ENCODE results near the gene IL27RA.

The IL27RA gene

GRCh38 chr19:13985771-13986347 is 45.7 kb upstream of the IL27RA start:
- DNase-seq (ENCODE audit: low spot score), result no peak
- TF ChIP-seq CTCF (IDR thresholded peaks at IDR 0.05; ENCODE audit: borderline replicate concordance, control extremely low read depth, extremely low read depth, insufficient read depth, missing control alignments), result no peak
- in situ Hi-C loops (cut with MboI; ENCODE audit: low sequenced_read_pairs, unreplicated experiment), result no loop called here

GRCh38 chr19:13986348-13986904 is 45.1 kb upstream of the IL27RA start:
- peak; percentile 100 for DNase-seq (ENCODE audit: low spot score)
- no peak for TF ChIP-seq CTCF (IDR thresholded peaks at IDR 0.05; ENCODE audit: borderline replicate concordance, control extremely low read depth, extremely low read depth, insufficient read depth, missing control alignments)
- in situ Hi-C loops (cut with MboI; ENCODE audit: low sequenced_read_pairs, unreplicated experiment), result no loop called here

- in situ Hi-C loops (cut with MboI; ENCODE audit: low sequenced_read_pairs, unreplicated experiment), result no loop called here
- DNase-seq (ENCODE audit: low spot score), result no peak
- no peak for TF ChIP-seq CTCF (IDR thresholded peaks at IDR 0.05; ENCODE audit: borderline replicate concordance, control extremely low read depth, extremely low read depth, insufficient read depth, missing control alignments)
Observed at GRCh38 chr19:13987101-13987890, 44.3 kb upstream of the IL27RA start.

GRCh38 chr19:13989487-13989886 is 42.1 kb upstream of the IL27RA start:
- in situ Hi-C loops (cut with MboI; ENCODE audit: low sequenced_read_pairs, unreplicated experiment), result no loop called here
- no peak for DNase-seq (ENCODE audit: low spot score)
- no peak for TF ChIP-seq CTCF (IDR thresholded peaks at IDR 0.05; ENCODE audit: borderline replicate concordance, control extremely low read depth, extremely low read depth, insufficient read depth, missing control alignments)

- TF ChIP-seq CTCF (IDR thresholded peaks at IDR 0.05; ENCODE audit: borderline replicate concordance, control extremely low read depth, extremely low read depth, insufficient read depth, missing control alignments), result no peak
- no peak for DNase-seq (ENCODE audit: low spot score)
- in situ Hi-C loops (cut with MboI; ENCODE audit: low sequenced_read_pairs, unreplicated experiment), result no loop called here
Observed at GRCh38 chr19:13990085-13990484, 41.5 kb upstream of the IL27RA start.

- DNase-seq (ENCODE audit: low spot score), result no peak
- TF ChIP-seq CTCF (IDR thresholded peaks at IDR 0.05; ENCODE audit: borderline replicate concordance, control extremely low read depth, extremely low read depth, insufficient read depth, missing control alignments), result no peak
- in situ Hi-C loops (cut with MboI; ENCODE audit: low sequenced_read_pairs, unreplicated experiment), result no loop called here
Observed at GRCh38 chr19:13992025-13992424, 39.5 kb upstream of the IL27RA start.

All from GM13976 (cell line).